Measurements from ENCODE around the gene HSD11B1. TPM values are rescaled to one million over a fixed set of nuclear protein-coding genes. Genes with fewer than 3 reads are reported as not detected.

Gene HSD11B1
- total RNA-seq (2014; rRNA removed; shearing (Covaris generic); ENCODE audit: low replicate concordance): not detected in 2 replicates

DNA sequence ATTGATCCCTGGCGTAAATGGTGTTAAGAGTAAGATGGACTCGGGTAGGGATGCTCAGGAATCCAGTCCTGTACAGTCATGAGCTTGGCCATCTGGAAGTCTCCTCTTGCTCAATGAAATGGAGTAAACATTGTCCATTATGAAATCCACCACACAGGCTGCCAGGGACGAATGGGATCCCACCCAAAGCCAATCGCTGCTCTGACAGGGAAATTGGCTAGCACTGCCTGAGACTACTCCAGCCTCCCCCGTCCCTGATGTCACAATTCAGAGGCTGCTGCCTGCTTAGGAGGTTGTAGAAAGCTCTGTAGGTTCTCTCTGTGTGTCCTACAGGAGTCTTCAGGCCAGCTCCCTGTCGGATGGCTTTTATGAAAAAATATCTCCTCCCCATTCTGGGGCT is at the start of gene HSD11B1:
TSS of gene HSD11B1 (plus strand) at position 263 of the 400 bp plus-strand sequence. CDS start at position 360, 97 bp downstream.
- Histone ChIP-seq H3K9me3 (no peaks in the 10 kb centered on the region), H3K4me3 (no peak within 1 kb of the TSS), H3K27me3 (no peaks in the 10 kb centered on the region), H3K36me3 (no peaks in the 10 kb centered on the region)
- DNase-seq: peak; percentile 12

DNA sequence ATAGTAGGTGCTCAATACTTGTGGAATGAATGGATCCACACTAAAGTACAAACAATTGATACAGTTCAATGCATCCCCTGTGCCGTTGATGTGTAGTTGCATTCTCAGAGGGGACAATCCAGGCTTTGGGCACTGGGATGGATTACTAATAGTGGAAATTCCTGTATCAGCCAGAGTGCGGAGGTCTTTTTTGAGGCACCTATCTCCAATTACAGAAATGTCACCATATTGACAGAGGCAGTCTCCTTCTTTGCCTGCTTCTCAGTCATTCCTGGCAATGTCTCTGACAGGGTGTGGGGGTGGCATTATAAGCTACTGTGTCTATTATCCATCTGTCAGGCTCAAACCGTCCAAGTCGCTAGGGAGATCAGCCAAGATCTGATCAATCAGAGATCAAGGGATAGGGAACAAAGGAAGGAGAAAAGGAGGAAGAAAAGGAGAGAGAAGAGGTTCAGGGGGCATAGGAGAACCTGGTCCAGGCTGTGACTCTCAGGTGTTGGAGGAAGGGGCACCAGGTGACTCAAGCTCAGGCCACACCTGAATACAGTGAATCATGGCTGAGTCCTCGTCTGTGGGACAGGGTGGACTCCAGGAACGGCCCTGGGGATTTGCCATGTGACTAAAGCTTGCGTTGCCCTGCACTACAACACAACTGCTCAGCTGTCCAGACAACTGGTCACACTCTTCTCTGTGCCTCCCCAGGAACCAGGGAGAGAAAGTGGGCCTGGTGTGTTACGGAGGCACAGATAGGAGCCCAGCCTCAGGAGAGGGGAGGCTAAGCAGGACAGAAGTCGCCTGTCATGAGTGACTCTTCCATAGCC is 49.0 kb upstream of the HSD11B1 start:
- H3K4me3 ChIP-seq: no peak overlapping the region
- no peaks in the 10 kb centered on the region for H3K9me3 ChIP-seq
- H3K36me3 ChIP-seq: no peaks in the 10 kb centered on the region
- no peaks in the 10 kb centered on the region for H3K27me3 ChIP-seq
- no peak for DNase-seq

DNA sequence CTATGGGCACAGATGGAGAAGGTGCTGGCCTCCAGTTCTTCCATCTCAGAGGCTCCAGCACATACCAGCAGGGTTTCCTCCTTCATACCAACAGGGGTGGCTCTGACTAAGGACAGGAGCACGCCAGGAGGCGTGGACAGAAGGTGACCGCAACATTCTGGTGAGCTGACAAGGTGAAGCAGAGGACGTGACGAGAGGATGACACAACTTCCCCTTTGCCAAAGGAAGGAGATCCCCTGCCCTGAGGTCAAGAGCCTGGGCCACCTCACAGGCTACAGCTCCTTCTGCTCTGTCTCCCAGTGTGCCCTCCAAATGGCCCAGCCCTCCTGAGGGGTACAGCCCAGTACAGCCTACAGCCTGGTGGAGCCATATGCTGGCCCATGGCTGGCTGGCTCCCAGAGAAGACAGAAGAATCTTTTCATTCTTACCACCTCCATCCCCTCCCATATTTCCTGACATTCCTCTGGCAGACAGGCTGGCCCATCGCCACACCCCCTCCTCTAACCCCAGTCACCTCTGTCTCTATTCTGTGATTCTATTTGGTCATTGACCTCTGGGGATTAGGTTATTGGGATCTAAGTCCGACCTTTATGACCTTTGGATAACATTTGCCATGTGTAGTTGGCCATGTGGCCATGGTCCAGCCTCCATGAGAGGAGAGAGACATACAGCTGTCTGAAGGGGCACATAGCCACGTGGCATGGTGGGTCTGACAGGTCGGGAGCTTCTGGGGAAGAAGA is 47.3 kb upstream of the HSD11B1 start:
- Histone ChIP-seq H3K9me3 (no peaks in the 10 kb centered on the region), H3K4me3 (no peak overlapping the region), H3K27me3 (no peaks in the 10 kb centered on the region), H3K36me3 (no peaks in the 10 kb centered on the region)
- no peak for DNase-seq

DNA sequence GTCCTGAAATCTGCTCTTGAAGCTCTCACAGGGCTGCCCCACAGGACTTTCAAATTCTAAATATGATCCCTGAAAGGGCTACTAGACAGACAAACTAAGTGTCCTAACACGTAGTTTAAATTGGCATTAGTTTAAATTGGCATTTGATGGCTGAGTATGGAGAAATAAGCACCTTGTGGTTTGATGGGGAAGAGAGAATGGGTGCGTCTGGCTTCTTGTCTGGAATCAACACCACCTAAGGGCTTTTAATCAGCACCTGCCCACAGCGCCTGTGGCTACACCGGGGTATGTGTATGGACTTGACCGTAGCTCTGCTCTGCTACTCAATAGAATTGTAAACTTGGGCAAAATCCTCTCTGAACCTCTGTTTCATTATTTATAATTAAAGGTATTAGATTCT is 46.7 kb upstream of the HSD11B1 start:
- no peak for DNase-seq
- no peaks in the 10 kb centered on the region for H3K36me3 ChIP-seq
- H3K27me3 ChIP-seq: no peaks in the 10 kb centered on the region
- H3K9me3 ChIP-seq: no peaks in the 10 kb centered on the region
- no peak overlapping the region for H3K4me3 ChIP-seq

DNA sequence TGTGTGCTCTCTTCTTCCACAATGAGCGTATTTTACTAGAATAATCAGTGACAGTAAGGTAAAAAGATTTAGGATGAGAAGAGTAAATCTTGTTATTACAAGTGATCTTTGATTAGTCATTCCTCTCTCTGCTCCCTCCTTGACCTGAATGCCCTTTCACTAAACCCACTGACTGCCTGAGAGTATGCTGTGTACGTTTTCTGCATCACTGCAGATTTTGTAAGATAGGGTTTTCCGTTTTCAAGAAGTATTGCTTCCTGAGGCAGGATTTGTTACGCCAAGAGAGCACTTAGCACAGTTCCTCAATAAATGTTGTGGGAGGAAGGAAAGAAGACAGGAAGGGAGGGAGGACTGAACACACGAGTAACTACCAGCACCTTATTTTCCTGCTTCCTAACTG is 44.7 kb upstream of the HSD11B1 start:
- Histone ChIP-seq H3K9me3 (no peaks in the 10 kb centered on the region), H3K36me3 (no peaks in the 10 kb centered on the region), H3K27me3 (no peaks in the 10 kb centered on the region), H3K4me3 (no peak overlapping the region)
- DNase-seq: no peak

DNA sequence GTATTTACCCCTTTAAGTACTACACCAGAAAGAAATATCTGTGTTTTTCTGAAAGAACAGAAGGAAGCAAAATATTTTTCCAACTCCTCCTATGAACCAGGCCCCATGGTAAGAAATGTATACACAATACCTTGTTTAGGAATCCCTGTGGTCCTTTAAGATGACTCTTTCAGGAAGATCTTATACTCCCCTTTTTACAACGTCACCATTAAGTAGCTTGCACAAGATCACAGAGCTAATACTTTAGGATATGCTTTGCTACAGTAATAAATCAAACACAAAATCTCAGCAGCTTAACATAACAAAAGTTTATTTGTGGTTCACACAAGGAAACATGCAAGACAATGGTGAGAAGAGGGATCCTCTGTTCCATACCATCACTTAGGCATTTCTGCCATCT is 43.6 kb upstream of the HSD11B1 start:
- Histone ChIP-seq H3K27me3 (no peaks in the 10 kb centered on the region; the same call in 1 of the 2 replicates), H3K4me3 (no peak overlapping the region), H3K36me3 (no peaks in the 10 kb centered on the region), H3K9me3 (no peaks in the 10 kb centered on the region)
- no peak for DNase-seq

DNA sequence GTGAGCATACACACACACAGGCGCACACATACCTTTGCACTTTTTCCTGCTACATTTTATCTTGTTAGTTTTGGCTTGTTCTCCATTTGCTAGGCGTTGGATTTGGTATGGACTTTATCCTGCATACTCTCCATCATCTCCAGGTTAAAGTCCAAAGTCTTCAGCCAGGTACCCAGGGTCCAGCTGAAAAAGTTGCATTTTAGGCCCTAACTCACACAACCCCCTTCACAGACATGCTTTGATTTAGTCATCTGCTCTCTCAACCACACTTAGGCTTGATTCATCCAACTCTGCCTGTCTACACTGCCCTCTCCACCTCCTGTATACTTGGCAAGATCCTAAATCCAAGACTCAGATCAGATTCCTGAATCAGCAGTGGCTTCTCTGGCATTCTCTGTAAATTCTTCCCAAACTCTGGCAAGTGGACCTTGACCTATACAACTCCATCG is 41.7 kb upstream of the HSD11B1 start:
- Histone ChIP-seq H3K9me3 (no peaks in the 10 kb centered on the region), H3K36me3 (no peaks in the 10 kb centered on the region), H3K27me3 (no peaks in the 10 kb centered on the region; the same call in 1 of the 2 replicates), H3K4me3 (no peak overlapping the region)
- no peak for DNase-seq

DNA sequence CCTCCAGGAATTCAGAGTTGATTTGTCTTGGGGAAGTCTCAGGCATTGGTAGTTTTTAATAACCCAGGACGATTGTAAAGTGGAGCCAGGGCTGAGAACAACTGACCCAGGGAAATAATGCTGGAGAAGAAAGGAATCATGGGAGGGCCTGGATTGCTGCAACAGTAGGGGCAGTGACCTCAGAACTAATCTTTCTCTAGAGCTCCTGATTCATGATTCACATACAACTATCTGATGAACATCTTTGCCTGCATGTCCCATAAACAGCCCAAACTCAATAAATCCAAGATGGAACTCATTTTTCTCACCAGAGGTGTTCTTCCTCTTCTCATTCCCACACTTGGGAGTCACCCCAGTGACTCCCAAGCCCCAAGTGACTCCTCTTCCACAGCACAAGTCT is 37.5 kb upstream of the HSD11B1 start:
- no peak for DNase-seq

DNA sequence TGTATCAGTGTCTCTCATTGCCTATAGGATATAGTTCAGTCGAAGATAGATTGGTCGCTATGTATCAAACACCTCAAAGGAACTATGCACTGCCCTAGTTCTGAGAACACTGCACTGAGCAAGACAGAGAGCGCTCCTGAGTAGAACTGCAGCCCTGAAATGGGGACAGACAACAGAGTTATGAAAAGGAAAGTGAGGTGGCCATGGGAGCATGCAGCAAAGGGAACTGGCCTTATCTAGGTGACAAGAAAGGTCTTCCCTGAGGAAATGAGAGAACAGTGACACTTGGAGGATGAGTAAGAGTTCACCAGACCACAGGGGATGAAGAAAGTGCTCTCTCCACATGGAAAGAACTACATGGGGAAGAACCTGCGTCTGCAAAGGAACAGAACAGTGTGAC is 36.9 kb upstream of the HSD11B1 start:
- DNase-seq: no peak
- H3K36me3 ChIP-seq: no peaks in the 10 kb centered on the region

More for the DNA sequence above, 37.5 kb upstream of the HSD11B1 start:
- H3K36me3 ChIP-seq: no peaks in the 10 kb centered on the region
- peaks cover 2% of the 10 kb centered on the region; the same call in 1 of the 2 replicates for H3K9me3 ChIP-seq
- H3K27me3 ChIP-seq: no peaks in the 10 kb centered on the region; the same call in 1 of the 2 replicates
- no peak overlapping the region for H3K4me3 ChIP-seq

DNA sequence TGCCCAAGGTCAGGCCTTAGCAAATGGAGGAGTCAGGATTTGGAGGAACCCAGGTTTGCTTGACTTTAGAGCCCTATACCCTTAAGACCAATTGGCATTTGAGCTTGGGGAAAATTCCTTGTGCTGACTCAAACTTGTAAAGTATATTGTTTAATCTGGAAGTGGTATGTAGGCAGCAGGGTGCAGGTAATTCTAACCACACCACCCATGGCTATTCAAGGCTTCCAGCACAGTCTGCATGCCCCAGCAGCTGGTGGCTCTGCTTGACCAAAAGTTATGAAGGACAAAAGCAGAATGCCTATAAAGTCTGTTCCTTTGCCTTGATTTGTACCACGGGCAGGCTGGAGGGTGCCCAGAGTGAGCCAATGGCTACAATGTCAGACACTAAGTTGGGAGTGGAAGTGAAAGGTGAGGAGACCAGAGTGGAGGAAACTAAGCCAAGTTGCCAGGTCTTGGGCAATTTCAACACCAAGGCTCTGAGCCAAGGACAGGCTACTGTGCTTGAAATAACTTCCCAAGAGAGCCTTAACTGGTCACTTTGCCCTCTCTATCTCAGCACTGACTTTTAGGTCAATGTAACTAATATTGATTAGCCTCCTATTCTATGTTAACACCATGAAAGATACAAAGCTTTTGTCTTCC is 34.1 kb upstream of the HSD11B1 start:
- DNase-seq: peak; percentile 45
- H3K9me3 ChIP-seq: peaks cover 2% of the 10 kb centered on the region; the same call in 1 of the 2 replicates
- H3K4me3 ChIP-seq: no peak overlapping the region

More for the DNA sequence above, 36.9 kb upstream of the HSD11B1 start:
- no peaks in the 10 kb centered on the region; the same call in 1 of the 2 replicates for H3K27me3 ChIP-seq
- peaks cover 2% of the 10 kb centered on the region; the same call in 1 of the 2 replicates for H3K9me3 ChIP-seq
- no peak overlapping the region for H3K4me3 ChIP-seq

DNA sequence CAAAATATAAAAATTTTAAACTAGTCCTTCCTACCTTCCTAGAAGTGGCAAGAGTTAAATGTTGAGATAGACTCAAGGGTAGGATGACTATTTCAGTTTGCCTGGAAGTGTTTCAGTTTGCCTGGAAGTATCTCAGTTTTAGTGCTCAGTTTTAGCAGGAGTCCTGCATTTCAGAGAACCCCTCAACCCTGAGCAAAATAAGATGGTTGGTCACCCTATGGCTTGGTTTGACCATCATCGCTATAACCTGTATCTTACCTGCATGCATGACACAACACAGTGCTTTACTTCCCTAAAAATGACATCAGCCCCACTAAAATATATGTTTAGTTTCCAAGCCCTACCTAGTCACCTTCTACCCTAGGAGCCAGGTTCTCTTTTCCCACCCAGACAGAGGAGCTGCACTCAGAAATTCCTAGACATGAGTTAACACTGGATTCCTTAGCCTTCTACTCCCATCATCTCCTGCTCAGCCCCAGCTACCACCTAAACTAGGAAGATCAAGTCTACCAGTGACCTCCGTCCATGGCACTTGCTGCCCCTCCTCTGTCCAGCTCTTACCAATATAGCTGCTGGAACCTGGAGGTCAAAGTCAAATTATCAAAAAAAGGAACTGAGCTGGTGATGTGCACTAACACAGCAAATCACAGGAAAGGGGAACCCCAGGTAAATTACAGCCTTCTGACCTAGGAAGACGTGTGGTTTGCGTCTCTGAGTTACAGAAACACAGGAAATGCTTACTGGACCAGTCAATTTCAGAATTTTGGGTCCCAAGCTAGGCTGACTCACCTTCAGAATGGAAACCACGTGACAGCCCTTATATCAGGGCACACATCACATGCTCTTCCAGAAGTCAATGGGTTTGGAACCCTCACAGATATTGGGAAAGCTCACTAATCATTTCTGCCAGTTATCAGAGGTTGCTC is 31.7 kb upstream of the HSD11B1 start:
- no peak for DNase-seq
- H3K4me3 ChIP-seq: no peak overlapping the region
- peaks cover 8% of the 10 kb centered on the region; the same call in 1 of the 2 replicates for H3K9me3 ChIP-seq
- H3K27me3 ChIP-seq: peaks cover 20% of the 10 kb centered on the region
- no peaks in the 10 kb centered on the region for H3K36me3 ChIP-seq

More for the DNA sequence above, 34.1 kb upstream of the HSD11B1 start:
- Histone ChIP-seq H3K27me3 (peaks cover 8% of the 10 kb centered on the region), H3K36me3 (no peaks in the 10 kb centered on the region)

DNA sequence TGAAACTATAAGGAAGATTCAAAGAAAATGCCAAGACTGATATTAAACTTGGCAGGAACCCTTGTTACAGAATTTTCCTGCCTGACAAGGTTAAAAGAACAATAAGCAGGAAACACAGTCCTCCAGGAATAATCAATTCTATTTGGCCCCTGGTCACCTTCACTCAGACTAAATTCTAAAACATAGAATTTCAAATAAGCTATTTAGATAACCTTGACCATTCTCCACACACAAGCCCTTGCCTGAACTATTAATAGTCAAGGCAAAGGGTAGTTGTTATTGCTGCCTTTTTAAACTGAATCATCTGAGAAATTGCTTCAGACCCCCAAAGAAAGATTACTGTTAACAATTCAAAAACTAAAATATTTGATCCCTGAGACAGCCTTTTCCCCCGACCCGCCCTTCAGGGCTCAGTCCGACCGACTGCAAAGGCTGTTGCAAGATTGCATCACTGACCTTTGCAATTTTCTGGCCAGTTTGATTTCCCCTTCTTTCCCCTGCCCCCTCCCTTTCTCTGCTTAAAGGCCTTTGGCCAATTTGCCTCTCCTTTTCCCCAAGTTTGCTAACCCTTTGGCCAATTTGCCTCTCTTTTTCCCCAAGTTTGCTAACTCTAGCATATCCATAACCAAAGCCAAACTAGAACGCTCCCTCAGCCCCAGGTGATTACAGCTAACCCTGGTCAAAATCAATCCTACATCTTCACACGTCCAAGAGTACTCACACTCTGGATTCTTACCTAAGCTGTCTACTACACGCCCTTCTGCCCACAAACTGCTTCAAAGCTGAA is 30.8 kb upstream of the HSD11B1 start:
- no peak for DNase-seq
- H3K4me3 ChIP-seq: no peak overlapping the region
- no peaks in the 10 kb centered on the region for H3K36me3 ChIP-seq
- H3K9me3 ChIP-seq: peaks cover 8% of the 10 kb centered on the region; the same call in 1 of the 2 replicates
- peaks cover 24% of the 10 kb centered on the region for H3K27me3 ChIP-seq

DNA sequence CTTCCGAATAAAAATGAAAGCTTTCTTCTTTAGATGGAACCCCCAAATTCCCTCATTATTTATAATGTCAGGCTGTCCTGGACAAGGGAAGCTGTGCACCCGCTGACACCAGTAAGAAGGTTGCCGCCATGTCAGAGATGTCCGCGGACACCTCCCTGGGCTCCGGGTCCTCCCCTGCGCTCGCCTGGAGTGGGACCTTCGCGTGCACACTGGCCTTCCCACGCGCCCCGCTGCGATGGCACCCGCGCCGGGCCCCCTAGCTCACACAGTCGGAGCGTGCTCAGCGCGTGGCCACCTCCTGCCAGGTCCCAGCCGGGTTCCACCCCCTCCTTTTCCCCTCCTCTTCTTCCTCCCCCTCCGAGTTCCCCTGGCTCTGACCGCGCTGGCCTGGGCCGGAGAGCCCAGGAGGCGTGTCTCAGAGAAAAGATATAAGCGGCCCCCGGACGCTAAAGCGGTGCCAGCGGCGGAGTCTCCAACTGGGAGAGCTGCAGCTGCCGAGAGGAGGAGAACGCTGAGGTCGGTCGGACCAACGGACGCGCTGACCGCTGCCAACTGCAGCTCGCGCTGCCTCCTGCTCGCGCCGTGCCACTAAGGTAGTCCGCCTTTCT is 29.6 kb upstream of the HSD11B1 start, which contains the start of gene G0S2:
TSS of gene G0S2 (plus strand) at position 456 of the 608 bp plus-strand sequence. CDS start 273 bp downstream, outside the sequence.
- Histone ChIP-seq H3K27me3 (peaks cover 28% of the 10 kb centered on the region), H3K9me3 (peaks cover 8% of the 10 kb centered on the region; the same call in 1 of the 2 replicates), H3K4me3 (peak within 1 kb of the TSS; percentile 20; the same call in 1 of the 2 replicates), H3K36me3 (no peaks in the 10 kb centered on the region)
- peak; percentile 75 for DNase-seq

DNA sequence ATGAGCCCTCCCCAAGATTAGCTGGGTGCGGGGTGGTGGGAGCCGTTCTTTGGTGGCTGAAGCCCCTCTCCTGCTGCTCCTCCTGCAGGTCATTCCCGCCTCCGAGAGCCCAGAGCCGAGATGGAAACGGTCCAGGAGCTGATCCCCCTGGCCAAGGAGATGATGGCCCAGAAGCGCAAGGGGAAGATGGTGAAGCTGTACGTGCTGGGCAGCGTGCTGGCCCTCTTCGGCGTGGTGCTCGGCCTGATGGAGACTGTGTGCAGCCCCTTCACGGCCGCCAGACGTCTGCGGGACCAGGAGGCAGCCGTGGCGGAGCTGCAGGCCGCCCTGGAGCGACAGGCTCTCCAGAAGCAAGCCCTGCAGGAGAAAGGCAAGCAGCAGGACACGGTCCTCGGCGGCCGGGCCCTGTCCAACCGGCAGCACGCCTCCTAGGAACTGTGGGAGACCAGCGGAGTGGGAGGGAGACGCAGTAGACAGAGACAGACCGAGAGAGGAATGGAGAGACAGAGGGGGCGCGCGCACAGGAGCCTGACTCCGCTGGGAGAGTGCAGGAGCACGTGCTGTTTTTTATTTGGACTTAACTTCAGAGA is 29.0 kb upstream of the HSD11B1 start:
- no peak for DNase-seq
- Histone ChIP-seq H3K9me3 (peaks cover 11% of the 10 kb centered on the region; the same call in 1 of the 2 replicates), H3K4me3 (peak overlapping the region; percentile 20; the same call in 1 of the 2 replicates), H3K36me3 (no peaks in the 10 kb centered on the region), H3K27me3 (peaks cover 33% of the 10 kb centered on the region)
